Measurements from ENCODE around the gene RNASEH1. TPM values are rescaled to one million over a fixed set of nuclear protein-coding genes. Genes with fewer than 3 reads are reported as not detected.

The RNASEH1 gene
- total and polyA plus RNA-seq, 2 of the 8 experiments (the other 6 are each of a cell fraction or from before 2014, with no cell fraction given): 11.7 to 42.7 TPM

GRCh38 chr2:3518496-3519254, 39.5 kb downstream of the RNASEH1 start:
- peak overlapping the region; percentile 96; the same call in 1 of the 2 replicates for H4K8ac ChIP-seq (ENCODE audit: extremely low read depth, insufficient read depth, low read length)
- peak overlapping the region; percentile 86; the same call in 1 of the 2 replicates for H3K27ac ChIP-seq (ENCODE audit: low read depth, low read length)
- H3K14ac ChIP-seq (ENCODE audit: insufficient read length): no peak overlapping the region
- peak overlapping the region; percentile 90; the same call in 1 of the 2 replicates for H3K18ac ChIP-seq (ENCODE audit: extremely low read depth, low read length)
- H3K9ac ChIP-seq (replicated peaks in 1 of 4; ENCODE audit: extremely low read depth in 1 of 4, low read depth in 3 of 4, low read length in 3 of 4): peak overlapping the region; percentile 77 to 84 (median 78)
- H3K23me2 ChIP-seq (ENCODE audit: low read depth, low read length): peaks cover 9% of the 10 kb centered on the region
- H3K27me3 ChIP-seq (replicated peaks in 1 of 4; ENCODE audit: control insufficient read depth in 3 of 4, extremely low read depth in 1 of 4, insufficient read depth in 3 of 4, low read length in 3 of 4): no peaks in the 10 kb centered on the region
- peak overlapping the region; percentile 94 for H4K5ac ChIP-seq (ENCODE audit: insufficient read length, low read depth, low read length)
- no peak overlapping the region for H2BK15ac ChIP-seq (ENCODE audit: low read length)
- DNase-seq (ENCODE audit: low read depth in 1 of 2, low spot score in 2 of 2) (peak; percentile 98 to 99), FAIRE-seq (no peak)
- WGBS, 2 experiments (ENCODE audit: extremely low coverage in 1 of 2, insufficient coverage in 1 of 2, insufficient read length in 1 of 2, insufficient replicate concordance in 2 of 2, low coverage in 1 of 2, low lambda C conversion rate in 2 of 2, missing lambda C conversion rate in 1 of 2): 1% methylated on average over 49 of the region's 67 CpGs; no CpG with 5 or more reads in 1 of the 2 experiments
- peak overlapping the region; percentile 72 to 82 for H3K4me2 ChIP-seq (ENCODE audit: insufficient read depth in 1 of 2, low read depth in 2 of 2, low read length in 2 of 2)
- no peak overlapping the region for H2BK20ac ChIP-seq (ENCODE audit: low read length)
- POLR2A ChIA-PET (ENCODE audit: partially characterized antibody): interaction anchor here (0.9 to 3.2 kb wide), 10 partner anchors 10 to 141 kb away, joined by 3 to 17 read pairs (median 4); partner anchors contain the start of gene RNASEH1
- H2AFZ ChIP-seq (ENCODE audit: low read length): no peak overlapping the region
- H2AK5ac ChIP-seq (ENCODE audit: low read depth, low read length): no peak overlapping the region
- no peak overlapping the region for H4K91ac ChIP-seq (replicated peaks; ENCODE audit: insufficient read length, low read length)
- H3K56ac ChIP-seq (replicated peaks; ENCODE audit: insufficient read length, low read depth, low read length): peak overlapping the region; percentile 83
- peak overlapping the region; percentile 94 for H2BK5ac ChIP-seq (ENCODE audit: low read depth, low read length)
- peak overlapping the region; percentile 41 for H2BK120ac ChIP-seq (replicated peaks; ENCODE audit: low read depth, low read length)
- H2BK12ac ChIP-seq (ENCODE audit: low read depth, low read length): no peak overlapping the region
- H3K4ac ChIP-seq (replicated peaks; ENCODE audit: insufficient read length, low read depth, low read length): peak overlapping the region; percentile 89
- no peaks in the 10 kb centered on the region for H3K9me3 ChIP-seq (ENCODE audit: insufficient read depth in 2 of 2, low read depth in 1 of 2, low read length in 1 of 2)
- H4K20me1 ChIP-seq (replicated peaks in 1 of 2; ENCODE audit: control insufficient read depth in 1 of 2, insufficient read depth in 2 of 2, low read length in 2 of 2): no peaks in the 10 kb centered on the region
- H3K79me2 ChIP-seq (ENCODE audit: control insufficient read depth in 1 of 2, insufficient read depth in 2 of 2, low read length in 2 of 2): peaks cover 0 to 11% of the 10 kb centered on the region in 2 experiments; a peak in 1 of 4 replicates
- no peak overlapping the region for H3K23ac ChIP-seq (ENCODE audit: insufficient read length)
- peak overlapping the region; percentile 54 to 78 (median 70) for H3K4me3 ChIP-seq (ENCODE audit: extremely low read depth in 1 of 4, insufficient read depth in 2 of 4, low read depth in 3 of 4, low read length in 4 of 4)
- peaks cover 0 to 4% (median 0%) of the 10 kb centered on the region in 4 experiments; a peak in 1 of 8 replicates for H3K36me3 ChIP-seq (ENCODE audit: control insufficient read depth in 2 of 4, insufficient read depth in 4 of 4, low read length in 3 of 4)
- no peaks in the 10 kb centered on the region; the same call in 1 of the 2 replicates for H3K79me1 ChIP-seq (ENCODE audit: low read depth, low read length)
- peaks cover 0 to 3% (median 1%) of the 10 kb centered on the region in 4 experiments; a peak in 3 of 7 replicates for H3K4me1 ChIP-seq (replicated peaks in 1 of 4; ENCODE audit: control insufficient read depth in 3 of 4, insufficient read depth in 4 of 4, low read length in 3 of 4)
- CTCF ChIA-PET (ENCODE audit: partially characterized antibody): no interaction called here
- TF ChIP-seq SIRT6 (IDR thresholded peaks at IDR 0.05; ENCODE audit: low read length) (no peak), TAF1 (IDR thresholded peaks at IDR 0.05; ENCODE audit: low read depth, low read length) (0 out of 2 replicates have a peak, but pooled peaks have one; percentile 47), TEAD4 (IDR thresholded peaks at IDR 0.05; ENCODE audit: low read depth, low read length) (no peak), RBBP5 (IDR thresholded peaks at IDR 0.05; ENCODE audit: borderline replicate concordance, low read depth, low read length) (0 out of 2 replicates have a peak, but pooled peaks have one; percentile 11), EZH2 (IDR thresholded peaks at IDR 0.05; ENCODE audit: low read depth, low read length, severe bottlenecking) (no peak), SP4 (IDR thresholded peaks at IDR 0.05; ENCODE audit: low read length) (peak; percentile 99), TBP (IDR thresholded peaks at IDR 0.05; ENCODE audit: low read depth, low read length) (peak; percentile 7; the same call in 1 of the 2 replicates), POU5F1 (IDR thresholded peaks at IDR 0.05; ENCODE audit: low read depth, low read length) (no peak), NRF1 (IDR thresholded peaks at IDR 0.05; ENCODE audit: low read depth, low read length) (peak; percentile 99), SIX5 (IDR thresholded peaks at IDR 0.05; ENCODE audit: low read depth, low read length) (no peak), CREB1 (IDR thresholded peaks at IDR 0.05) (no peak), ASH2L (IDR thresholded peaks at IDR 0.05; ENCODE audit: low read length) (no peak), SAP30 (IDR thresholded peaks at IDR 0.05; ENCODE audit: insufficient read depth, insufficient replicate concordance, low read length) (peak; percentile 24)

Data from H1 (cell line).